Activated naive CD4-positive, alpha-beta T cell treated with anti-CD3 and anti-CD28 coated beads, Interleukin-2, amount 50 U/mL, for 24 hours (primary cell): ENCODE results near the gene GPC6.

ENCODE experiments used
- H3K27ac Mint-ChIP-seq: one replicate; pipeline ENCODE4 v1.8.0; 2021; ENCODE audit warnings: mild to moderate bottlenecking, mixed read lengths
- H3K27me3 Mint-ChIP-seq: one replicate; pipeline ENCODE4 v1.8.0; 2021; ENCODE audit warnings: mixed read lengths
- H3K36me3 Mint-ChIP-seq: one replicate; pipeline ENCODE4 v1.8.0; 2021; ENCODE audit warnings: mixed read lengths
- H3K4me1 Mint-ChIP-seq: one replicate; pipeline ENCODE4 v1.8.0; 2021; ENCODE audit warnings: mixed read lengths
- H3K4me3 Mint-ChIP-seq: one replicate; pipeline ENCODE4 v1.8.0; 2021; ENCODE audit warnings: mild to moderate bottlenecking, mixed read lengths
- H3K9me3 Mint-ChIP-seq: one replicate; pipeline ENCODE4 v1.8.0; 2021; ENCODE audit warnings: mixed read lengths

Gene GPC6

DNA sequence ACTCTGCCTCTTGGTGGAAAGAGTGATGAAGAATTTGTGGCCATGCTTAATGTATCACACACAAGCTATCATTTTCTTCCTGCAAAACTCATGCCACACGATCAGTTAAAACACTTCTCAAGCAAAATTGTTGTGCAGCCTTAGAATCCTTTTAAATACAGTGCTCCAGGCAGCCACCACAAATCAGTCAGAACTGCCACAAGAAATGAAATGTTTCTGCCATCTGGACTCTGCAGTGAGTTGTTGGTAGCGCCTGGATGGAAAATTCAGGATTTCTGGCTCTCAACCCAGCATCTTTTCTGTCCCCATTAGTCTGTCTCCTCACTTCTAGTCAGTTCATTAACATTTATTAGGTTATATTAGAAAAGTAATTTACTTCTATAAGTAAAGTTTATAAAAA, 179.5 kb downstream of the GPC6 start:
- Mint-ChIP-seq H3K27me3 (peaks cover 2% of the 10 kb centered on the region), H3K27ac (no peak overlapping the region), H3K4me1 (no peaks in the 10 kb centered on the region), H3K4me3 (no peak overlapping the region), H3K36me3 (no peaks in the 10 kb centered on the region), H3K9me3 (no peaks in the 10 kb centered on the region)

DNA sequence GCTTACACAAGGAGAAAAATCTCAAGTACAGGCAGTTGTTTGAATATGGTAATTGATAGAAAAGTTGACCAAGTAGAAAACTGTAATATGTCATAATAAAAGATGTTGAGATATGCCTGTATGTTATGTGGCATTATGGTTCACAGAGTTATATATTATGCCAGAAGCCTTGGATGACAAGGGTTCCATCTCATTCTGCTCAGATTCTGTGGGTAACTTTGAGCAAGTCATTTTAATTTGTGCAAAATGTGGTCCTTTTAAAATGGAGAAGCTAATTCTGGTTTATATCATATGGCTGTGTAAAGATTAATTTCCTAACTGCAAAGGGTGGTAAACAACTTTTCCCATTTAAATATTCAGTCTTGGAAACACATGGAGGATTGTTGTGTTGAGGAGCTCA, 180.9 kb downstream of the GPC6 start:
- Mint-ChIP-seq H3K4me3 (no peak overlapping the region), H3K36me3 (no peaks in the 10 kb centered on the region), H3K9me3 (no peaks in the 10 kb centered on the region)

DNA sequence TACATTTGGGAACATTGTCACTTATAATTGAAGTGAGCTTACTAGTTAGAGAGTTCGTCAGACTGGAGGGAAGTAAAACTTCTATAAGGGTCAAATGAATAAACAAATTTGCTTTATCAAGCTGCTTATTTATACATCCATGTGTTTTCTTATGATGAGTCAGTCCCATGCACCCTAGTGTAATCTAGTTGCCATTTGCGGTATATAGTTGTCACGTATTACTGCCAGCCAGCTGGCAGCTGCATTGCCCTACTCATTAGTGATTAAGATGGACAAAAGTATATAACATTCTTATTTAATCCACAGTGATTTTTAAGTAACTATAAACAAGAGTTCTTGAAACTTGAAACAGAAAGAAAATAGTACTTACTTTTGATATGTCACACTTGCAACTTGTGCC, 182.4 kb downstream of the GPC6 start:
- Mint-ChIP-seq H3K36me3 (no peaks in the 10 kb centered on the region), H3K27ac (no peak overlapping the region), H3K4me3 (no peak overlapping the region), H3K9me3 (no peaks in the 10 kb centered on the region), H3K27me3 (peaks cover 2% of the 10 kb centered on the region), H3K4me1 (no peaks in the 10 kb centered on the region)

More for the DNA sequence above, 180.9 kb downstream of the GPC6 start:
- H3K4me1 Mint-ChIP-seq, result no peaks in the 10 kb centered on the region
- H3K27ac Mint-ChIP-seq, result no peak overlapping the region
- H3K27me3 Mint-ChIP-seq, result peaks cover 2% of the 10 kb centered on the region

DNA sequence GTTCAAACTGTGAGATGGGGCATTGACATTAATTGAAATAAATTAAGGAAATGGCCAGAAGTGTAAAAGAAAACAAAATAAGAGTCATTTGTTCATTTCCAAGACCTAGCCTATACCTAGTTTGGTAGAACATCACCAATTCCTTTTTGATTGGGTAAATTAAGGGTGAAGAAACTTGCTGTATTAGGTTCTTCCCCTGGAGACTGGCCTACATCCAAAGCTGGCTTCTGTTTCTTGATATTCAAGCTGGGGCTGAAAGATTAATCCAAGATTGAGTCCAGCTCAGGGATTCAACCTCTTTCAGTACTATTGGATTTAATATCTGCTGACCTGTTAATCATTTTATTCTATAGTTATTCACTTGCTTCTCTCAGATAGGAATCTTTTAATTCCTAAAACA, 183.2 kb downstream of the GPC6 start:
- Mint-ChIP-seq H3K27ac (no peak overlapping the region), H3K27me3 (peaks cover 2% of the 10 kb centered on the region), H3K36me3 (no peaks in the 10 kb centered on the region), H3K9me3 (no peaks in the 10 kb centered on the region), H3K4me3 (no peak overlapping the region), H3K4me1 (no peaks in the 10 kb centered on the region)

DNA sequence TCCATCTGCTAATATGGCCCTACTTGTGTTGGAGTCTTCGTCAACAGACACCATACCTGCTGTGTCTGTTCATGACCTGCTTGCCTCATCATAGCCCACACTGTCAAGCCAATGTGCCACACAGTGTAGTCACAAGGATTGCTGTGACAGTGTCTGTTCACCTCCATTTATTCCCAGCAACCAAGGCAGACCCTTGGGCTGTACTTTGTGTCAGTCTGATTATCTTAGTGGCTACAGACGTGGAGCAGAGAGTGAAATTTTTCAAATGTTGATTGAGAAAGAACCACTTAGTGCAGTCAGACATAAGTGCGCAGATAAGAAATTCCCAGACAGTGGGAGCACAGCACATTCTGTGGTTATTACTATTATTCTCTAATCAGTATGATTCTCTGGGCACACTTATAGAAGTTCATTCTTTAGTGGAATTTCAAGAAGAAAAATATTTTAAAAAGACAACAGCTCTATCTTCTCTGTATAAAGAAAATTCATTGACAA, 184.6 kb downstream of the GPC6 start:
- Mint-ChIP-seq H3K9me3 (no peaks in the 10 kb centered on the region), H3K36me3 (no peaks in the 10 kb centered on the region), H3K27ac (no peak overlapping the region), H3K27me3 (no peaks in the 10 kb centered on the region), H3K4me3 (no peak overlapping the region), H3K4me1 (no peaks in the 10 kb centered on the region)

DNA sequence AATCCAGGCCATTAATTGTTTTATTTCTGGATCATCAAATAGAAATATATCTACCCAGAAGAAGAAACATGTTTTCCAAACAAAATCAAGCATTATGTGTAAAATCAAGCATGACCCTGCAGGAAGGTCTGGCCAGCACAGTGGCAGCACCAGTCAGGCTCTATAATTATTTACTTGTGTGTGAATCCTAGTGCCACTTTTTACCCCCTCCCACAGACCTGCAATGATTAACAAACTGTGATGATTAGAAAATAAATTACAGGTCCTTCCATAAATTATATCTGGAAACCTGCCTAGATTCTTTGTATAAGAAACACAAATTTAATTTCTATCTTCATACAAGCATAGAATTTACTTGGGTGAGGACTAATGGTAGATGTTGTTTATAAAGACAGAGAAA, 186.1 kb downstream of the GPC6 start:
- no peak overlapping the region for H3K4me3 Mint-ChIP-seq
- no peaks in the 10 kb centered on the region for H3K4me1 Mint-ChIP-seq
- no peaks in the 10 kb centered on the region for H3K36me3 Mint-ChIP-seq
- no peaks in the 10 kb centered on the region for H3K27me3 Mint-ChIP-seq
- H3K9me3 Mint-ChIP-seq, result no peaks in the 10 kb centered on the region
- H3K27ac Mint-ChIP-seq, result no peak overlapping the region

GRCh38 chr13:93413972-93414717, 187.5 kb downstream of the GPC6 start:
- Mint-ChIP-seq H3K27me3 (no peaks in the 10 kb centered on the region), H3K9me3 (no peaks in the 10 kb centered on the region), H3K4me1 (no peaks in the 10 kb centered on the region), H3K27ac (no peak overlapping the region), H3K4me3 (no peak overlapping the region), H3K36me3 (no peaks in the 10 kb centered on the region)

GRCh38 chr13:93416736-93417355, 190.2 kb downstream of the GPC6 start:
- H3K36me3 Mint-ChIP-seq, result no peaks in the 10 kb centered on the region
- H3K27ac Mint-ChIP-seq, result no peak overlapping the region
- H3K4me1 Mint-ChIP-seq, result no peaks in the 10 kb centered on the region
- no peak overlapping the region for H3K4me3 Mint-ChIP-seq
- no peaks in the 10 kb centered on the region for H3K9me3 Mint-ChIP-seq
- H3K27me3 Mint-ChIP-seq, result peaks cover 2% of the 10 kb centered on the region

DNA sequence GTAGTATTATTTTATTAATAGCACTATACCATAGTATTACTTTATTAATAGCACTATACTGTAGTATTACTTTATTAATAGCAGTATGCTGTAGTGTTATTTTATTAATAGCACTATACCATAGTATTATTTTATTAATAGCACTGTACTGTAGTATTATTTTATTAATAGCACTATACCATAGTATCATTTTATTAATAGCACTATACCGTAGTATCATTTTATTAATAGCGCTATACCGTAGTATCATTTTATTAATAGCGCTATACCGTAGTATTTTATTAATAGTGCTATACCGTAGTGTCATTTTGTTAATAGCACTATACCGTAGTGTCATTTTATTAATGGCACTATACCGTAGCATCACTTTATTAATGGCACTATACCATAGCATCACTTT, 191.8 kb downstream of the GPC6 start:
- H3K27ac Mint-ChIP-seq, result no peak overlapping the region
- H3K4me1 Mint-ChIP-seq, result no peaks in the 10 kb centered on the region
- no peak overlapping the region for H3K4me3 Mint-ChIP-seq
- no peaks in the 10 kb centered on the region for H3K36me3 Mint-ChIP-seq
- no peaks in the 10 kb centered on the region for H3K9me3 Mint-ChIP-seq
- peaks cover 2% of the 10 kb centered on the region for H3K27me3 Mint-ChIP-seq

DNA sequence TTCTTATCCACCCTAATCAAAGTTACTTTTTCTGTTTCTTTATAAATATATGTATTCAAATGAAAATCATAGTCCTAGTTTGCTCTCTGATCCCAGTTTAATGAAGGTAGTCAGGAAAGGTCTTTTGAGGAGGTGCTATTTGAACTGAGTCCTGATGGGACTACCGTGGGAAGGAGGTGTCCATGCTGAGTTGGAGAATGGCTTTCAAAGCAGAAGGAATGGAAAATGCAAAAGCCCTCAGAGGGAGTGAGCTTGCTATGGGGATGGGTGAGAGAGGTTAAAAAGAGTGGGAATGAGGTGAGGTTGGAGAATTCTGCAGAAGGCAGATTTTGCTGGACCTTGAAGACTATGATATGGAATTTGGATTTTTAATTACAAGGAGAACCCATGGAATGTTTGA, 193.6 kb downstream of the GPC6 start:
- Mint-ChIP-seq H3K27ac (no peak overlapping the region), H3K4me3 (no peak overlapping the region), H3K36me3 (no peaks in the 10 kb centered on the region), H3K27me3 (peaks cover 2% of the 10 kb centered on the region), H3K9me3 (no peaks in the 10 kb centered on the region), H3K4me1 (no peaks in the 10 kb centered on the region)

DNA sequence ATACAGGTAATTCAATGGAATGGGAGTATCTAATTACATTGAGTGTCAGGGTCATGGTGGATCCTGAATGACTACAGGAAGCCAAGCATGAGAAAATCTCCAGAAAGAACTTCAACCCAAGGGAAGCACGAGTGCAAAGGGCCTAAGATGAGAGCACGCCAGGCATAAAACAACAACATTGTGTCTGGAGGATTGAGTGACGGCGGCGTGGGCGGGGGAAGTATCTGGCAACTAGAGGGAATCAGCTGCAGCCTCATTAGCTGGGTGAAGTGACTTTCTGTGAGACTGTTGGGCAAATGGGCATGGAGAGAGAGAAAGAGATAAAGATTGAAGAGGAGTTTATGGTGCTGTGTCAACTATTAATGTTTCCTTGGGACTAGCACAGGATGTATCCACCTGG, 194.3 kb downstream of the GPC6 start:
- Mint-ChIP-seq H3K27me3 (peaks cover 2% of the 10 kb centered on the region), H3K27ac (no peak overlapping the region), H3K36me3 (no peaks in the 10 kb centered on the region), H3K9me3 (no peaks in the 10 kb centered on the region), H3K4me3 (no peak overlapping the region), H3K4me1 (no peaks in the 10 kb centered on the region)

DNA sequence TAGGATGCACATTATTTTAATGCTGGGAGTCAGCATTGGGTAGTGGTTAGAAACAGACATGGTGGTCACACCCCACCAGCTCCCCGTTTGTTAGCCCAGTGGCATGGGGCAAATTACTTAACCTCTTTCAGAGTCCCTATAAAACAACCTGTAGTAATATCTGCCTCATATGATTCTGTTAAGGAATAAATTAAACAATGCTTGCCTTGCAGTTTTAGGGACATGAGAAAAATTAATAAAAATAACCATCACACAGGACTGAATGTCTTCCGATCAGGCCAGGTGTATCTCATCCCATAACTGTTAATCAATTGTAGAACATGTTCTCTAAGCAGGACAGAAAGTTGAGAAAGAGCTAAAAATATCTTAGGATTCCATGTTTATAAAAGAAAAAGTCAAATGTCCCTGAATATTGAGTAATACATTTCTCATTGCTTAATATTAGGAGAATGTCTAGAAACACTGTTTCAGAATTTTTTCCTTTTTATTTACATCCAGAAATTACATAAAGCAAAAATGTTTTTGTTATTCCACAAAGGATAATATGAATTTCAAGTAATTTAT, 196.5 kb downstream of the GPC6 start:
- Mint-ChIP-seq H3K36me3 (no peaks in the 10 kb centered on the region), H3K4me1 (no peaks in the 10 kb centered on the region), H3K4me3 (no peak overlapping the region), H3K9me3 (peaks cover 4% of the 10 kb centered on the region), H3K27ac (peak overlapping the region; percentile 52), H3K27me3 (peaks cover 2% of the 10 kb centered on the region)

- H3K9me3 Mint-ChIP-seq, result peaks cover 4% of the 10 kb centered on the region
- no peaks in the 10 kb centered on the region for H3K36me3 Mint-ChIP-seq
- H3K27ac Mint-ChIP-seq, result no peak overlapping the region
- no peaks in the 10 kb centered on the region for H3K4me1 Mint-ChIP-seq
- no peaks in the 10 kb centered on the region for H3K27me3 Mint-ChIP-seq
- H3K4me3 Mint-ChIP-seq, result no peak overlapping the region
Measured at GRCh38 chr13:93425411-93425810, 198.8 kb downstream of the GPC6 start.

DNA sequence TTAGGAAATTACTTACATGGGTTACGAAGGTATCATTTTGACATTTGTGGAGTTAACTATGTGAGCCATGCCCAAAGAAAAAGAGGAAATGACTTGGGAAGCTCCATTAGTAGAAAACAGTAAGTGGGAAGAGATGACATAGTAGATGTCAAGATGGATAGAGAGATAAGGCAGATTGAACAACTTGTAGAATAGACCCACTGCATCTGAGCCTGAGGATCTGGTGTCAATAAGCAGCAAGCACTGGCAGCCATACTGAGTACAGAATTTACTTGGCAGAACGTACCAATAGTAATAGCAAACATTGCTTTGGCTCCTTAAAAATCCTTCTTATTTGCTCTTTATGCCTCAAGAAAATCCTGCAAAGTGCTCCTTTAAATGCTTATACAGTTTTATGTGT, 203.8 kb downstream of the GPC6 start:
- Mint-ChIP-seq H3K4me1 (no peaks in the 10 kb centered on the region), H3K36me3 (no peaks in the 10 kb centered on the region), H3K4me3 (no peak overlapping the region), H3K27me3 (no peaks in the 10 kb centered on the region), H3K9me3 (peaks cover 4% of the 10 kb centered on the region), H3K27ac (no peak overlapping the region)

DNA sequence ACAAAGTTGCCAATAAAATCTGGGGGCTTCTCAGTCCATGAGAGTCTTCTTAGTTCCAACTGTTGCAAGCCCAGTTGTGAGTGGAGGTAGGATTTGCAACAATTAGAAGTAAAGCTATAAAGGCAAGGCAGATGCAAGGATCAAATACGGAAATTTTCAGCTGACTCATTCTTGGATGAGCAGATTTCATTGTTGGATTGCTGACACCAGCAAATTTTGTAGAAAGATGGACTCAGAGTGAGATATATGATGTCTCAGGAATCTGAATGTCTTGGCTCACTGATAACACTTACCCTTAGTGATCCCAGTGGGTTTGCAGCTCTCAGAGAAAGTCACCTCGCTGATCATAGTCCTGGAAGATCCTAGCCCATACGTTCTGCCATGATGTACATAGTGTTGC, 209.0 kb downstream of the GPC6 start:
- Mint-ChIP-seq H3K27me3 (no peaks in the 10 kb centered on the region), H3K4me3 (no peak overlapping the region), H3K9me3 (peaks cover 12% of the 10 kb centered on the region), H3K4me1 (no peaks in the 10 kb centered on the region), H3K27ac (no peak overlapping the region), H3K36me3 (no peaks in the 10 kb centered on the region)

GRCh38 chr13:93437081-93437480, 210.5 kb downstream of the GPC6 start:
- H3K27me3 Mint-ChIP-seq, result no peaks in the 10 kb centered on the region
- H3K4me1 Mint-ChIP-seq, result no peaks in the 10 kb centered on the region
- no peaks in the 10 kb centered on the region for H3K36me3 Mint-ChIP-seq
- peaks cover 12% of the 10 kb centered on the region for H3K9me3 Mint-ChIP-seq
- H3K4me3 Mint-ChIP-seq, result no peak overlapping the region
- H3K27ac Mint-ChIP-seq, result no peak overlapping the region
